KMS-11 (cell line): Measurements from ENCODE around the gene GYS2.

ENCODE experiments used
- H2AFZ ChIP-seq: fragments of 200-600 bp; sonication (generic); 2 replicates; pipeline ENCODE4 v1.6.1; 2016; ENCODE audit warnings: antibody characterized with exemption, mixed run types, low read depth
- H3K27ac ChIP-seq: fragments of 200-600 bp; sonication (generic); 2 replicates; pipeline ENCODE4 v1.6.1; 2016; ENCODE audit warnings: mild to moderate bottlenecking, mixed run types
- H3K27me3 ChIP-seq: fragments of 200-600 bp; sonication (generic); 2 replicates; pipeline ENCODE4 v1.6.1; 2017; ENCODE audit warnings: mild to moderate bottlenecking, low read depth, mixed run types, moderate library complexity; ENCODE audit not compliant: insufficient read depth
- H3K36me3 ChIP-seq: fragments of 200-600 bp; sonication (generic); 2 replicates; pipeline ENCODE4 v1.6.1; 2017; ENCODE audit warnings: mild to moderate bottlenecking, mixed run types; ENCODE audit not compliant: insufficient read depth
- H3K4me1 ChIP-seq: fragments of 200-600 bp; sonication (generic); 2 replicates; pipeline ENCODE4 v1.6.1; 2016; ENCODE audit warnings: mild to moderate bottlenecking, low read depth, mixed run types; ENCODE audit not compliant: poor library complexity, severe bottlenecking
- H3K4me2 ChIP-seq: fragments of 200-600 bp; sonication (generic); 2 replicates; pipeline ENCODE4 v1.7.0; 2016; ENCODE audit warnings: mild to moderate bottlenecking, mixed run types
- H3K4me3 ChIP-seq: fragments of 200-600 bp; sonication (generic); IDR thresholded peaks from 2 replicates; pipeline ENCODE4 v1.6.1; 2017; ENCODE audit warnings: low read depth, low read length, mixed read lengths; ENCODE audit not compliant: insufficient read depth
- H3K79me2 ChIP-seq: fragments of 200-600 bp; sonication (generic); 2 replicates; pipeline ENCODE4 v1.6.1; 2016; ENCODE audit warnings: low read depth, mixed run types; ENCODE audit not compliant: insufficient read depth
- H3K9ac ChIP-seq: fragments of 200-600 bp; sonication (generic); 2 replicates; pipeline ENCODE4 v1.6.1; 2016; ENCODE audit warnings: mild to moderate bottlenecking, mixed run types
- H4K20me1 ChIP-seq: fragments of 200-600 bp; sonication (generic); 2 replicates; pipeline ENCODE4 v1.6.1; 2016; ENCODE audit warnings: mild to moderate bottlenecking, mixed run types; ENCODE audit not compliant: insufficient read depth
- TF ChIP-seq, protein P1 (sequence below): fragments of 200-600 bp; sonication (generic); conservative IDR thresholded peaks from 2 replicates; pipeline ENCODE4 v1.6.1; 2017; ENCODE audit warnings: low read depth, mild to moderate bottlenecking, antibody characterized with exemption, low read length, moderate library complexity, mixed read lengths

Gene GYS2

DNA sequence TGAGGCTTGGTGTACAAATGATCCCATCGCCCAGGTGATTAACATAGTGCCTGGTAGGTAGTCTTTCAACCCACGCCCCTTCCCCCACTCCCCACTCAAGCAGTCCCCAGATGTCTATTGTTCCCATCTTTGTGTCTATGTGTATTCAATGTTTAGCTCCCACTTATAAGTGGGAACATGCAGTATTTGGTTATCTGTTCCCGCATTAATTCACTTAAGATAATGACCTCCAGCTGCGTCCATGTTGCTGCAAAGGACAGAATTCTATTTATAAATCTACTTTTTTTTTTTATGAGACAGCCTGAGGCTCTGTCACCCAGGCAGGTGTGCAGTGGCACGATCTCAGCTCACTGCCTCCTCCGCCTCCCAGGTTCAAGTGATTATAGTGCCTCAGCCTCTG lies 62.9 kb downstream of the GYS2 start:
- TF ChIP-seq, protein P1, sequence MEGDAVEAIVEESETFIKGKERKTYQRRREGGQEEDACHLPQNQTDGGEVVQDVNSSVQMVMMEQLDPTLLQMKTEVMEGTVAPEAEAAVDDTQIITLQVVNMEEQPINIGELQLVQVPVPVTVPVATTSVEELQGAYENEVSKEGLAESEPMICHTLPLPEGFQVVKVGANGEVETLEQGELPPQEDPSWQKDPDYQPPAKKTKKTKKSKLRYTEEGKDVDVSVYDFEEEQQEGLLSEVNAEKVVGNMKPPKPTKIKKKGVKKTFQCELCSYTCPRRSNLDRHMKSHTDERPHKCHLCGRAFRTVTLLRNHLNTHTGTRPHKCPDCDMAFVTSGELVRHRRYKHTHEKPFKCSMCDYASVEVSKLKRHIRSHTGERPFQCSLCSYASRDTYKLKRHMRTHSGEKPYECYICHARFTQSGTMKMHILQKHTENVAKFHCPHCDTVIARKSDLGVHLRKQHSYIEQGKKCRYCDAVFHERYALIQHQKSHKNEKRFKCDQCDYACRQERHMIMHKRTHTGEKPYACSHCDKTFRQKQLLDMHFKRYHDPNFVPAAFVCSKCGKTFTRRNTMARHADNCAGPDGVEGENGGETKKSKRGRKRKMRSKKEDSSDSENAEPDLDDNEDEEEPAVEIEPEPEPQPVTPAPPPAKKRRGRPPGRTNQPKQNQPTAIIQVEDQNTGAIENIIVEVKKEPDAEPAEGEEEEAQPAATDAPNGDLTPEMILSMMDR = no peak
- Histone ChIP-seq H3K9ac (no peak overlapping the region), H3K27me3 (no peaks in the 10 kb centered on the region), H3K4me3 (no peak overlapping the region), H3K36me3 (no peaks in the 10 kb centered on the region), H3K27ac (no peak overlapping the region), H3K79me2 (no peaks in the 10 kb centered on the region), H2AFZ (no peak overlapping the region), H3K4me2 (no peak overlapping the region), H3K4me1 (no peaks in the 10 kb centered on the region), H4K20me1 (no peaks in the 10 kb centered on the region)

DNA sequence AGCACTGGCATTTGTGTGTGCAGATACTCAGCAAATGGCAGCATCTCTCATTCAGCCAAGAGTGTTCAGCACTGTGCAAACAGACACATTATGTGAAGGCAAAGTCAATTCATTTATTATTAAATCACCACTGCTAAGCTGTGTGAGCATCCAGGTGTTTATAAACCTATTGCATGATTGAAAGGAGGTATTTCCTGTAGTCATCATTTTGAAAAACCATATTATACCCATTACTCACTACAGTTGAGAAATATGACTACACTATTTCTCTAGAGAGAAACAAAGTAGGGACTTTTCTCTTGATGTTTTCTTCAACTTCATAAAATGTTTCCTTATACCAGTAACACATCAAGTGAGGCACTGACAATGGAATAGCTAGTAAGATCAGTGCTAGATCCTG lies 64.8 kb downstream of the GYS2 start:
- Histone ChIP-seq H3K4me1 (no peaks in the 10 kb centered on the region), H3K27ac (no peak overlapping the region), H3K27me3 (no peaks in the 10 kb centered on the region), H3K9ac (no peak overlapping the region), H3K4me3 (no peak overlapping the region), H3K36me3 (no peaks in the 10 kb centered on the region), H4K20me1 (no peaks in the 10 kb centered on the region), H3K4me2 (no peak overlapping the region), H2AFZ (no peak overlapping the region), H3K79me2 (no peaks in the 10 kb centered on the region)
- TF ChIP-seq, protein P1 = no peak

DNA sequence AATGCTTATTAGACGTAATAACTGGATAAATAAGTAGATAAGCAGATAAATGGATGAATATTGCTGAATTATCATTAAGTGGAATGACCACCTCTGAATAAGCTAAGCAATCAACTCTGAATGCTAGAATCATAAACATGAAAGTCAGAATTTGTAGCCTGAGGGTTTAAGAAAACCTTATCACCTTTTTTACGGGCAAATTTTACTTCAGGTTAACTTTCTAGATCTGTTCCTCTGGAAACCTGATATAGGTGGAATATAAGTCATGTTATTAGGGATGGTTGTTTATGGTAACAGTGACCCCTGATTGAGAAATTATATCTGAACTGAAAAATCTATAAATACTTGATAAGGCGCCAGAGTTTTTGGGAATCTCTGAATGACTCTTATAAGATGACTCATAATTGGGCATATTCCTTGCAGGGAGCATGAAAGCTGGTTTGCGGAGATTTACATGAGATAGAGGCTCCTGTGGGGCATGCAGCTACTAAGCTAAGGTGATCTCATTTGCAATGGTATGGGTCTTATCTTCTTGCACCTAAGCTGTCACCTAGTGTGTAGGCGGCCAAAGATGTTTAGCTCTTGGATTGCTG lies 66.5 kb downstream of the GYS2 start:
- Histone ChIP-seq H3K4me2 (no peak overlapping the region), H3K79me2 (no peaks in the 10 kb centered on the region), H3K9ac (no peak overlapping the region), H2AFZ (no peak overlapping the region), H4K20me1 (no peaks in the 10 kb centered on the region), H3K27me3 (no peaks in the 10 kb centered on the region), H3K4me3 (no peak overlapping the region), H3K27ac (no peak overlapping the region), H3K4me1 (no peaks in the 10 kb centered on the region), H3K36me3 (no peaks in the 10 kb centered on the region)
- TF ChIP-seq, protein P1 = no peak

DNA sequence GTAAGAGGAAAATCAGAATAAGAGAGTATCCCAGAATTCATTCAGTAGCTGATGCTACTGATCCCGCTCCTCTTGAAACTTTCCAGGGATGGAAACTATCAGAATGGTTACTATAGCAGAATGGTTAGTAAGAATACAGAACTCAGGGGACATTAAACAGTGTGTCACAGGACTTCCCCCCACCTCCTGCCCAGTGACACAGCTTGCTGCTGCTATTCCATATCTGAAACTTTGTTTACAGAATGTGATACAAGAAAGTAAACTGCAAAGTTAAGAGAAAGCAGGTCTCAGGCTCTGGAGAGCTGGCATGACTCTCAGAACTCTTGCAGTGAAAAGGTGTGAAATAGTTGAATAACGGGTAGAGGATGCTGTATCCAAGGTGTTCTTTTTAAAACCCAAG lies 75.2 kb downstream of the GYS2 start:
- Histone ChIP-seq H2AFZ (no peak overlapping the region), H3K4me1 (no peaks in the 10 kb centered on the region), H3K9ac (no peak overlapping the region), H3K4me3 (no peak overlapping the region), H3K36me3 (no peaks in the 10 kb centered on the region), H3K4me2 (no peak overlapping the region), H3K79me2 (no peaks in the 10 kb centered on the region), H3K27ac (no peak overlapping the region), H3K27me3 (no peaks in the 10 kb centered on the region), H4K20me1 (no peaks in the 10 kb centered on the region)
- TF ChIP-seq, protein P1 = no peak
